Activated CD8-positive, alpha-beta memory T cell treated with anti-CD3 and anti-CD28 coated beads for 24 hours (primary cell): ENCODE results near the gene SLC22A14.

Experiments used
- DNase-seq: peaks from one replicate; pipeline ENCODE4 v3.0.0-alpha.2; 2020

Gene SLC22A14

DNA sequence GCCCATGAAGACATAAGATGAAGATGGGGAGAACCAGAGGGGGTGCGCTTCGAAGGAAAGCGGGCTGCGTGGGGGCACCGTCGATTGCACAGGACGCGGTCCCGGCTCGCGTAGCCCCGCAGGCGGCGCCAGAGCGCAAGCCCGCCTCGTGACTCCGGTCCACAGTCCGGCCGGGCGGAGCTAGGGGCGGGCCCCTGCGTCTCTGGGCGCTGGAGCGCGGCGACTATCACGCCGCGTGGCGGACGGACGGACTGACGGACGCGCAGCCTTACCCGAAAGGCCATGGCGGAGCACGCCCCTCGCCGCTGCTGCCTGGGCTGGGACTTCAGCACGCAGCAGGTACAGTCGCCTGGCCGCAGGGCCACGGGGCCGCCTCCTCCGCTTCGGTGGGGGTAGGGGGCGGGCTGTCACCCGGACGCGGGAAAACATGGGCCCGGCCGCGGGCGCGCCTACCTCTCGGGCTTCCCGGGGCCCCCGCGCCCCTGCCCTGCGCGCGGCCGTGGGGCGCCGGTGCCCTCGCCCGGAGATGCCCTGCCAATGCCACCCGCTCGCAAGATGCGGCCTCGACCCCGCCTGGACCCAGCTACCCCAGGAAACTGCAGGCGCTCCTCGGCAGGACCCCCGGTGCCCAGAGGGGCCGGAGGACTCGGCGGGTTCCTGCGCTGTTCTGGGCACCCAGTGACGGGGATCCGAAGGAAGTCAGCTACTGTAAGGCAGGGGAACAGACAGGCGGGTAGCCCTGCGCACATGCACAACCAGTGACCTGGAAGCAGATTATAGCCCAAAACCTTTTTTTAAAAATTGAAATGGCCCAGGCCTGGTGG is 64.7 kb downstream of the SLC22A14 start, which contains the start of gene XYLB:
XYLB (plus strand) TSS at position 199 of the 824 bp plus-strand sequence; CDS start at position 283, 84 bp downstream.
- peak; percentile 91 for DNase-seq

DNA sequence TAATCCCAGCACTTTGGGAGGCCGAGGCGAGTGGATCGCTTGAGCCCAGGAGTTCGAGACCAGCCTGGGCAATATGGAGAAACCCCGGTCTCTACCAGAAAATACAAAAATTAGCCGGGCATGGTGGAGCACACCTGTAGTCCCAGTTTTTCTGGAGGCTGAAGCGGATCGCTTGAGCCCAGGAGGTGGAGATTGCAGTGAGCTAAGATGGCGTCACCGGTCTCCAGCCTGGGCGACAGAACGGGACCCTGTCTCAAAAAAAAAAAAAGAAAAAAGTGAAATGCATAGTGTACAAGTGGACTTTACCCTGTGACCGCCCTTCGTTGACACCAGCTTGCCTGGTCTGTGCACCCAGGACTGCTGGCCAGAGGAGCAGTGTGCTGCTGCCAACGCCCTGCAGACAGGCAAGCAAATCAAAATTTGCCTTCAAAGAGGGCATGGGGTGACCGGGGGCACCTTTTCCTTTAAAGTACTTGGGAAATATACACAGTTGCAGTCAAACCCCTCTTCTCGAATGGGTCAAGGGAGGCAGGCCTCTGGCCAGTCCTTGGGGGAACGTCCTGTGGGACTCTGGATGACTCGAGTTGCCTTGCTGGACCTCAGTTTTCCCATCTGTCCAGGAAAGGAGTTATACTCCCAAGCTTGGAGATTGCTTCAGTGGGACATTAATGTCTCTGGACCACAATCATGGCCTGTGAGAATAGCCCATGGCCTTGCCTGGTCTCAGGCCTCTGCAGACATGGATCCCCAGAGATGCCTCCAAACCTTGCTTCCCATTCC is 65.5 kb downstream of the SLC22A14 start:
- DNase-seq, result peak; percentile 55

DNA sequence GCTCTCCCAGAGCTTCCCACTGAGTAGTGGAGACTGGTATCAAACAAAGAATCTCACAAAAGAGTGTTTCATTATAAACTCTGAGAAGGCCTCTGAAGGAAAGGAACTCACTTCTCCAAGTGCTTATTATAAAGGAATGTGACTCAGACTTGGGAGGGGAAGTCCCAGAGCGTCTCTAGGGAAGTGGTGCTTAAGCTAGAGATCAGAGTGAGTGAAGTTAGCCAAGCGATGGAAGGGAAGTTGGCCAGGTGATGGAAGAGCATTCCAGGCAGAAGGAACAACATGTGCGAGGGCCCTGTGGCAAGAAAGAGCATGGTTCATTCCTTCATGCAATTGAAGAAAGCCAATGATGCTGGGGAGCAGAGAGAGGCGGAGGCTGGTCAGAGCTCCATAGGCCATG is 66.8 kb downstream of the SLC22A14 start:
- DNase-seq, result peak; percentile 28

DNA sequence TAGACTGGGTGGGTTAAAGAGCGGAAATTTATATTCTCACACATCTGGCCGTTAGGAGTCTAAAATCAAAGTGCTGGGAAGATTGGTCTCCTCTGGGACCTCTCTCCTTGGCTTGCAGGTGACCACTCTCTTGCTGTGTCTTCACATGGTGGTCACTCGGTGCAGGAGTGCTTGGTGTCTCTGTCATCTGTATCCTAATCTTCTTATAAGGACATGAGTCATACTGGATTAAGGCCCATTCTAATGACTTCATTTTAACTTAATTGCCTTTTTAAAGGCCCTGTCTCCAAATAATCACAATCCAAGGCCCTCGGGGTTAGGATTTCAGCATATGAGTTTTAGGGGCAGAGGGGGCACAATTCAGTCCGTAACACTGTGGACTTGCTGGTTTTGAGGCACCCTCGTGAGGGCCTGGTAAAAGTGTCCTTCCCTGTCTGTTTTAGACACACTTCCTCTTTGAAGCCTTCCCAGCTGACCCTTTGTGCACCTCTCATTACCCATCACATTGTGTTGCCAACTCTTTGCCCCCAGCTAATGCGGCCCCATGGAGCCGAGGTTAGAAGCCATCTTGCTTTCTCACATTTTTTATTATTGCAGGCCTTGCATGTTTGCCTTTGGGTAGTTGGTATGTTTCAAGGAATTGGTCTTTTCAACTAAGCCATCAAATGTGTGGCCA is 67.7 kb downstream of the SLC22A14 start:
- peak; percentile 37 for DNase-seq

DNA sequence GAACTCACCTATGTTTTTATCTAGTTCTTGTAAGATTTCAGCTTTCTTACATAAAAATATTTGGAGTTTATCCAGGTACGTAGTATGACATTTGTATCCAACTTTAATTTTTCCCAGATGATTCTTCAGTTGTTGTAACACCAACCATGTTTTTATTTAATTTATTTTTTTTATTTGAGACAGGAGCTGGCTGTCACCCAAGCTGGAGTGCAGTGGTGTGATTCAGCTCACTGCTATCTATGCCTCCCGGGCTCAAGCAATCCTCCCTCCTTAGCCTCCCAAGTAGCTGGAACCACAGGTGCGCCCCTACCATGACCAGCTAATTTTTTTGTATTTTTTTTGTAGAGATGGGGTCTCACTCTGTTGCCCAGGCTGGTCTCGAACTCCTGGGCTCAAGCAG is 71.1 kb downstream of the SLC22A14 start:
- DNase-seq, result peak; percentile 37

DNA sequence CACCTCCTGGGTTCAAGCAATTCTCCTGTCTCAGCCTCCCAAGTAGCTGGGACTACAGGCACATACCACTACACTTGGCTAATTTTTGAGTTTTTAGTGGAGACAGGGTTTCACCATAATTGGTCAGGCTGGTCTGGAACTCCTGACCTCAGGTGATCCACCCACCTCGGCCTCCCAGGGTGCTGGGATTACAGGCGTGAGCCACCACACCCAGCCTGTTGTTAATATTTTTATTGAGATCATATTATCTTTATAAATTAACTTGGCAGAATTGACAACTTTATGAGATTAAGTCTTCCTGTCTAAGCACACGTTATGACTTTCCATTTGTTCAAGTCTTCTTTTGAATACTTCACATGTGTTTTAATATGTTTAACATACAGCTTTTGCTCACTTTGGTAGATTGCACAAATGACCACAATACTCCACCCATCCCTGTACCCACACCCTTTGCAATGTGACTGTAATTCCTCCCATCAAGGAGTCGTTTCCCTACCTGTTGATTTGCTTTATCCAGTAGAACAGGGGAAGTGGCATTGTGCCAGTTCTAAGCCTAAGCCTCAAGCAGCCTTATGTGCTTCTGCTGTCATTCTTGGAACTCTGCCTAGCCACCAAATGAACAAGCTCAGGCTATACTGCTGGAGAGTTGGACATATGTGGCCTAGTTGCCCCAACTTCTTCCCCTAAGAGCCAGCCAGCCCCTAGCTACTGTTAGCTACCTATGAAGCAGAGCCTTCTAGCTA is 72.7 kb downstream of the SLC22A14 start:
- peak; percentile 47 for DNase-seq

DNA sequence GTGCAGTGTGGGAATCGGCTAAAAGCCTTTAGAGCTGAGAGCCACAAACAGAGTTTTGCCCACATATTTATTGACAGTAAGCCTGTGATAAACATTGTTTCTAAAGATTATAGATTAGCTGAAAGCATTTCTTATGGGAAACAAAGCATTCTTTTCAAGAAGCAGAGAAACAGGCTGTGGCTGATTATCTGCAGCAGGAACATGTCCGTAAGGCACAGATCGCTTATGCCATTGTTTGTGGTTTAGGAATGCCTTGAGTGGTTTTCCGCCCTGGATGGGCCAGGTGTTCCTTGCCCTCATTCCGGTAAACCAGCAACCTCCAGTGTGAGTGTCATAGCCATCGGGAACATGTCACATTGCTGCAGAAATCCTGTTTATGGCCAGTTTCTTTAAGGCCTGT is 76.9 kb downstream of the SLC22A14 start:
- no peak for DNase-seq

DNA sequence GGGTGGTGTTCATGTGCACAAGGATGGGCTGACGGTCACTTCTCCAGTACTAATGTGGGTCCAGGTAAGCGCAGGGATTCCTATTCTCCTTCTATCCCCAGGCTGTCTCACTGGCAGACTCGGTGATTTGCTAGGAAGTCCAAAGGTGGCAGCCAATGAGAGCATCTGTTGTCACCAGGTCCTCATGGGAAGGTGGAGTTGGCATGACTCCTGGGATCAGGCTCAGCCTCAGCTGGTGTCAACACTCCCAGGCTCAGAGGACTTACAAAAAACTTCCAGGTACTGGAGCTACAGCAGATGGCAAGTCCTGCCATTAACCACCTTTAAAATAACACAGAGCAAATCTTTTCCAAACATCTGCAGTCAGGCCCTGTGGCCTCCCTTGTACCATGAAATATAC is 78.3 kb downstream of the SLC22A14 start:
- no peak for DNase-seq

DNA sequence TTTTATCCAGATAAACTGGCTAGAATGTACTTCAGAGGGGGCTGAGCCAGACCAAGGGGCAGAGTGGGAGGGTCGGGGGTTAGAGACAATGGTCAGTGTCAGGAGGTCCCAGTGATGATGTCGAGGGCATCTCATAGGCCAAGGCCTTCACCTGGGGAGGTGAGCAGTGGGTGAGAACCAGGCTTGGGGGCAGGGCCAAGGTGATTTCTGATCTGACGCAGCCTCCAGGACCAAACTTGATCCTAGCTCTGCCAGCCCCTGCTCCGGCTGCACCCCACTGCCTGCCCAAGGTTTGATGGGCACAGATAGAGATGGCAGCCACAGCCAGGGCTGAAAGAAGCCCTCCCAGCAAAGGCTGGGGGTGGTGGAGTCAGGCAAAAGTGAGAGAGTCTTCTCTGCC is 79.4 kb downstream of the SLC22A14 start:
- DNase-seq, result peak; percentile 33

DNA sequence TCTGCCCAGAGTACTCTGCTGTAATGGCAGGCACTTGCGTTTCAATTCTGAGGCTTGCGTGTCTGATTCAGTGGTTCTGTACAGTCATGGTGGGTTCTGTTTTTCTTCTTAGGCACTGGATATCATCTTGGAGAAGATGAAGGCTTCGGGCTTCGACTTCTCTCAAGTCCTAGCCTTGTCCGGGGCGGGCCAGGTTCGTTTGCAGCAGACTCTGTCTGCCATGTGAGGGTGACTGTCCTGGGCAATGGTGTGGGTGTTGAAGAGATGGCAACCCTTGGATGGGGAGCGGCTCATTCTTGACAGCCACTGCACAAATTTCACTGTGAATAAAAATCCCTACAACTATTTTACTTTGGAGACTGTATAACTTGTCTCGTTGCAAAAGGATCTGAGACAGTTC is 80.7 kb downstream of the SLC22A14 start:
- DNase-seq, result peak; percentile 9

DNA sequence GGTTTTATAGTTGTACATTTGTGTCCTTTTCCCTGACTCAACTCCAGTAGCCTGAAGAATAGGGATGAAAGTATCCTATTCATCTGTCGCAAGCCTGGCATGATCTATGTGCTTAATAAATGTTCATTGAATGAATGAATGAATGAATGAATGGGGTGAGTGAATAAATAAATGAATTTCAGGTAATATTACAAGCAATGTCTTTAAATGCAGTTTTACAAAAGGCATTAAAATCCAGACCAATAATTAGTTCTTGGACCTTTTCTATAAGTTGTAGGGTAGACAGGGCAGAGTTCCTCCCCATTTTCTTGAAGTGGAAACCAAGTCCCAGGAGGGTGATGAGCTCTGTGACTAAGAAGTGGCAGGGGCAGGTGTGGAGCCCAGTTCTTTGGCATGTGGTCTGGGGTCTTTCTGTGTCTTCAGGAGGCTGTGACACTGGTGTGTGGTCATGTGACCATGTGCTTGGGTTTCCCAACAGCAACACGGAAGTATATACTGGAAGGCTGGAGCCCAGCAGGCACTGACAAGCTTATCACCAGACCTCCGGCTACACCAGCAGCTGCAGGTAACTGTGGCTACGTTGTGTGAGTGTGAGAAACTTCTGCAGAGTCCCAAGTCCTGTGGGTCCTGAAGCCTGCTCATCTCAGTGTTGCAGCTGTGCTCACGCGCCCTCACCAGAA is 82.8 kb downstream of the SLC22A14 start:
- peak; percentile 48 for DNase-seq

DNA sequence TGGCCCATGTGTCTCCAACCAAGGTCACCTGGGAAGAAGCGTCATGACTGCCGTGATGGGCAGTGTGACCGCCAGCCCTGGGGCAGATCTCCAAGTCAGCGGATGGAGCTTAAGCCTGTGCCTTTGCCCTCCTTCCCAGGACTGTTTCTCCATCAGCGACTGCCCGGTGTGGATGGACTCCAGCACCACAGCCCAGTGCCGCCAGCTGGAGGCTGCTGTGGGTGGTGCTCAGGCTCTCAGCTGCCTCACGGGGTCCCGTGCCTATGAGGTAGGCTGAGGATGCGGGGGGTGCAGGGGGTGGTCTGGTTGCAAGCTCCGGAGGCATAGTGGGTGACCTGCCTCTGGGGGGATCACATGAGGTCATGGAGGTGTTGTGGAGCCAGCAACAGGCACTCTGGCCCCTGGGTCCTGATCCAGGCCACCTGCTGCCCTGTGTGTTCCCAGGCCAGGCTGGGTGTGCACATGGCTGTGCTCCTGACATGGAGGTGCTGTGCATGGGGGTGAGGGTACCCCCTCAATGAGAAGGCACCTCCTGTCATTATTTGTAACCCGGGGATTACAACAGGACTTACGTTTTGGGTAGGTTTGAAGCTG is 83.5 kb downstream of the SLC22A14 start:
- peak; percentile 47 for DNase-seq

DNA sequence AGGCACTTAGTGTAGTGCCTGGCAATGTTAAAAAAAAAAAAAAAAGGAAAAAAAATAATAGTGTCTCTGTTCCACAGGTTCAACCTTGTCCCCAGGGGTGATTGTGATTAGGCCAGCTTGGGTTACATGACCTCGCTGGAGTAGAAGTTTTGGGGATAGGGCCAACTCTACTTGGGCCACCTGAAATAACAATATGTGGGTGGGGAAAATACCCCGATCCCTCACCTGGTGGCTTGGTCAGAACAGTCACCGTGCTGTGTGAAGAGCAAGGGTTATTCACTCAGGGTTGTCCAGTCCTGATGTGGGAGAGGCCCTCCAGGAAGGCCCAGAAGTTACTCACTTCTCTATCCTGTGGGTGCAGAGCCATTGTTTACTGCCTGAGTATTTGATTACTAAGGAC is 84.0 kb downstream of the SLC22A14 start:
- peak; percentile 28 for DNase-seq

DNA sequence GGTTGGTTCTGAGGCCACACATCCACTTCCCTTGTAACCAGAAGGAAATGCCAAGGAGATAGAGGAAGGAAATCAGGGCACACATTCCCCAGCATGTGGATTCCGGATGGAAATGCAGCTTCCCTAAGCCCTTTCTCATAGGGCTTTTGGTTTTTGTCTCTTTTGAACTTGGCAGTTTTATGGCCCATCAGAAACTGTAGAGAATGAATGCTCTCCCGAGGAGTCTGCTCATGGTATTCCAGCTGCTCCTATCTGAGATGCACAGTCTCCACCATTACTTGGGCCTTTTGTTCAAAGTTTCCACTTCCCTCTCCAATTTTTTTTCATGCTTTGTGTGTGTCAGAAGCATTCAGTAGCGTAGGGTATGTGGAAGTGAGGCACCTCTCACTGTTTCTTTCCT is 85.7 kb downstream of the SLC22A14 start:
- DNase-seq, result peak; percentile 28
